ENCODE results near the gene UGT1A4. TPM values are rescaled to one million over a fixed set of nuclear protein-coding genes. Genes with fewer than 3 reads are reported as not detected.
"Not testable (repeated sequence)": the region's sequence is repeated elsewhere in the genome, so short reads cannot be mapped to it uniquely, and the experiment has no call there.

Gene UGT1A4
- total RNA-seq, 3 donors from 2014 or later (not counting 1 experiment from before 2014, with no cell fraction given), result not detected

GRCh38 chr2:233747283-233747544, 28.7 kb downstream of the UGT1A4 start:
- peaks cover 4% of the 10 kb centered on the region for H3K27me3 ChIP-seq (ENCODE audit: control insufficient read depth, insufficient read depth, low read length)
- ATAC-seq, result no peak
- Mint-ChIP-seq H3K27me3 (ENCODE audit: low read depth in 2 of 2) (peaks cover 29 to 41% of the 10 kb centered on the region in 2 donors), H3K4me1 (no peaks in the 10 kb centered on the region), H3K27ac (no peak overlapping the region), H3K36me3 (peaks cover 9% of the 10 kb centered on the region), H3K4me3 (no peak overlapping the region), H3K9me3 (no peaks in the 10 kb centered on the region)
- H3K27ac ChIP-seq (ENCODE audit: low read length), result no peak overlapping the region
- 97% methylated on average over 6 of the region's 6 CpGs for WGBS (ENCODE audit: insufficient coverage)
- DNase-seq, result no peak
- H3K4me3 ChIP-seq (ENCODE audit: low read length), result no peak overlapping the region
- no peak for TF ChIP-seq CTCF (IDR thresholded peaks at IDR 0.05)
- H3K4me1 ChIP-seq (ENCODE audit: control insufficient read depth, insufficient read depth, low read length), result no peaks in the 10 kb centered on the region
- no peaks in the 10 kb centered on the region for H3K36me3 ChIP-seq (ENCODE audit: control insufficient read depth, insufficient read depth, low read length)
- H3K9me3 ChIP-seq (ENCODE audit: control insufficient read depth, insufficient read depth, low read length), result peaks cover 10% of the 10 kb centered on the region
- intact Hi-C loops (cut with micrococcal nuclease), result no loop called here

GRCh38 chr2:233750689-233751088, 32.2 kb downstream of the UGT1A4 start:
- WGBS (ENCODE audit: insufficient coverage), result 92% methylated on average over 1 of the region's 2 CpGs
- H3K36me3 ChIP-seq (ENCODE audit: control insufficient read depth, insufficient read depth, low read length); H3K27ac Mint-ChIP-seq: not testable (repeated sequence)

GRCh38 chr2:233751212-233752009, 32.9 kb downstream of the UGT1A4 start:
- intact Hi-C loops (cut with micrococcal nuclease); H3K27ac Mint-ChIP-seq; ATAC-seq; H3K27me3 ChIP-seq (ENCODE audit: control insufficient read depth, insufficient read depth, low read length); DNase-seq; H3K27ac ChIP-seq (ENCODE audit: low read length); H3K4me3 ChIP-seq (ENCODE audit: low read length); H3K9me3 Mint-ChIP-seq; H3K4me1 Mint-ChIP-seq; H3K36me3 ChIP-seq (ENCODE audit: control insufficient read depth, insufficient read depth, low read length); H3K4me1 ChIP-seq (ENCODE audit: control insufficient read depth, insufficient read depth, low read length); H3K36me3 Mint-ChIP-seq; H3K4me3 Mint-ChIP-seq: not testable (repeated sequence)
- H3K27me3 Mint-ChIP-seq (ENCODE audit: low read depth in 2 of 2), result peaks cover 31 to 49% of the 10 kb centered on the region in 2 donors
- H3K9me3 ChIP-seq (ENCODE audit: control insufficient read depth, insufficient read depth, low read length), result peaks cover 10% of the 10 kb centered on the region
- WGBS (ENCODE audit: insufficient coverage), result 69% methylated on average over 2 of the region's 2 CpGs

More at GRCh38 chr2:233750689-233751088, 32.2 kb downstream of the UGT1A4 start:
- H3K27me3 ChIP-seq (ENCODE audit: control insufficient read depth, insufficient read depth, low read length); H3K4me1 Mint-ChIP-seq; H3K9me3 Mint-ChIP-seq; H3K27ac ChIP-seq (ENCODE audit: low read length); H3K4me3 Mint-ChIP-seq; H3K4me1 ChIP-seq (ENCODE audit: control insufficient read depth, insufficient read depth, low read length); H3K4me3 ChIP-seq (ENCODE audit: low read length); H3K36me3 Mint-ChIP-seq; intact Hi-C loops (cut with micrococcal nuclease); DNase-seq: not testable (repeated sequence)
- peak in 1 of 3 donors; percentile 17 for ATAC-seq
- peaks cover 32 to 52% of the 10 kb centered on the region in 2 donors for H3K27me3 Mint-ChIP-seq (ENCODE audit: low read depth in 2 of 2)
- peaks cover 10% of the 10 kb centered on the region for H3K9me3 ChIP-seq (ENCODE audit: control insufficient read depth, insufficient read depth, low read length)

GRCh38 chr2:233754872-233755611, 36.5 kb downstream of the UGT1A4 start:
- peaks cover 10% of the 10 kb centered on the region for H3K9me3 ChIP-seq (ENCODE audit: control insufficient read depth, insufficient read depth, low read length)
- H3K27ac Mint-ChIP-seq, result no peak overlapping the region
- no peaks in the 10 kb centered on the region for H3K36me3 ChIP-seq (ENCODE audit: control insufficient read depth, insufficient read depth, low read length)
- no peaks in the 10 kb centered on the region for H3K9me3 Mint-ChIP-seq
- no peak overlapping the region for H3K4me3 ChIP-seq (ENCODE audit: low read length)
- no peak for DNase-seq
- H3K27me3 ChIP-seq (ENCODE audit: control insufficient read depth, insufficient read depth, low read length), result peaks cover 4% of the 10 kb centered on the region
- intact Hi-C loops (cut with micrococcal nuclease), result no loop called here
- no peaks in the 10 kb centered on the region for H3K4me1 Mint-ChIP-seq
- ATAC-seq, result no peak
- no peak overlapping the region for H3K4me3 Mint-ChIP-seq
- WGBS (ENCODE audit: insufficient coverage), result 90% methylated on average over 42 of the region's 44 CpGs
- no peak overlapping the region for H3K27ac ChIP-seq (ENCODE audit: low read length)
- peaks cover 3% of the 10 kb centered on the region for H3K36me3 Mint-ChIP-seq
- peaks cover 18 to 20% of the 10 kb centered on the region in 2 donors for H3K27me3 Mint-ChIP-seq (ENCODE audit: low read depth in 2 of 2)
- TF ChIP-seq CTCF (IDR thresholded peaks at IDR 0.05), result no peak
- no peaks in the 10 kb centered on the region for H3K4me1 ChIP-seq (ENCODE audit: control insufficient read depth, insufficient read depth, low read length)

Data from natural killer cell (primary cell).